ENCODE measurements around the gene ITGB5.

The ITGB5 gene

GRCh38 chr3:124883766-124884473 lies 3.2 kb downstream of the ITGB5 start:
- TF ChIP-seq CTCF (IDR thresholded peaks at IDR 0.05) = no peak

GRCh38 chr3:124882816-124883747 lies 4.1 kb downstream of the ITGB5 start:
- TF ChIP-seq CTCF (IDR thresholded peaks at IDR 0.05) = no peak

GRCh38 chr3:124881976-124882697 lies 5.0 kb downstream of the ITGB5 start:
- no peak for TF ChIP-seq CTCF (IDR thresholded peaks at IDR 0.05)

- no peak for TF ChIP-seq CTCF (IDR thresholded peaks at IDR 0.05)
Observed at GRCh38 chr3:124879337-124879680, 7.9 kb downstream of the ITGB5 start.

GRCh38 chr3:124878561-124879336 lies 8.4 kb downstream of the ITGB5 start:
- no peak for TF ChIP-seq CTCF (IDR thresholded peaks at IDR 0.05)

GRCh38 chr3:124877674-124878073 lies 9.5 kb downstream of the ITGB5 start:
- TF ChIP-seq CTCF (IDR thresholded peaks at IDR 0.05) = no peak

- TF ChIP-seq CTCF (IDR thresholded peaks at IDR 0.05) = no peak
Observed at GRCh38 chr3:124876401-124876878, 10.7 kb downstream of the ITGB5 start.

All from LNCAP (cell line).